ENCODE data around the gene SEC14L6. TPM values are rescaled to one million over a fixed set of nuclear protein-coding genes. Genes with fewer than 3 reads are reported as not detected.

SEC14L6 gene
- total RNA-seq, 2 experiments from 2014 or later, result not detected

DNA sequence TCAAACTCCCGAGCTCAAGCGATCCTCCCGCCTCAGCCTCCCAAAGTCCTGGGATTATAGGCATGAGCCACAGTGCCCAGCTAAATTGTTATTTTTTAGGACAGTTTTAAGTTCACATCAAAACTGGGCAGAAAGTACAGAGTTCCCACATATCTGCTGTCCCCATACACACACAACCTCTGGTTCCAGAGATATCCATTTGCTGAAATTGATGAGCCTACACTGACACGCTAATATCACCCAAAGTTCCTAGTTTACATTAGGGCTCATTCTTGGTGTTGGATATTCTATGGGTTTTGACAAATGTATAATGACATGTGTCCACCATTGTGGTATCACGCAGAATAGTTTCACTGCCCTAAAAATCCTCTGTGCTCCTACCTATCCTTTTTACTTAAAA lies 38.3 kb downstream of the SEC14L6 start:
- TF ChIP-seq, protein P1, sequence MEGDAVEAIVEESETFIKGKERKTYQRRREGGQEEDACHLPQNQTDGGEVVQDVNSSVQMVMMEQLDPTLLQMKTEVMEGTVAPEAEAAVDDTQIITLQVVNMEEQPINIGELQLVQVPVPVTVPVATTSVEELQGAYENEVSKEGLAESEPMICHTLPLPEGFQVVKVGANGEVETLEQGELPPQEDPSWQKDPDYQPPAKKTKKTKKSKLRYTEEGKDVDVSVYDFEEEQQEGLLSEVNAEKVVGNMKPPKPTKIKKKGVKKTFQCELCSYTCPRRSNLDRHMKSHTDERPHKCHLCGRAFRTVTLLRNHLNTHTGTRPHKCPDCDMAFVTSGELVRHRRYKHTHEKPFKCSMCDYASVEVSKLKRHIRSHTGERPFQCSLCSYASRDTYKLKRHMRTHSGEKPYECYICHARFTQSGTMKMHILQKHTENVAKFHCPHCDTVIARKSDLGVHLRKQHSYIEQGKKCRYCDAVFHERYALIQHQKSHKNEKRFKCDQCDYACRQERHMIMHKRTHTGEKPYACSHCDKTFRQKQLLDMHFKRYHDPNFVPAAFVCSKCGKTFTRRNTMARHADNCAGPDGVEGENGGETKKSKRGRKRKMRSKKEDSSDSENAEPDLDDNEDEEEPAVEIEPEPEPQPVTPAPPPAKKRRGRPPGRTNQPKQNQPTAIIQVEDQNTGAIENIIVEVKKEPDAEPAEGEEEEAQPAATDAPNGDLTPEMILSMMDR (IDR thresholded peaks at IDR 0.05), result no peak
- ATAC-seq (ENCODE audit: poor library complexity) (no peak), DNase-seq (no peak)
- Mint-ChIP-seq H3K4me1 (ENCODE audit: low read depth) (no peaks in the 10 kb centered on the region), H3K36me3 (ENCODE audit: low read depth) (no peaks in the 10 kb centered on the region), H3K9me3 (no peaks in the 10 kb centered on the region), H3K27ac (no peak overlapping the region), H3K27me3 (peaks cover 31% of the 10 kb centered on the region), H3K4me3 (no peak overlapping the region)
- H3K27me3 ChIP-seq (ENCODE audit: control insufficient read depth in 1 of 2, insufficient read depth in 2 of 2, low read length in 2 of 2), result peaks cover 21 to 24% of the 10 kb centered on the region in 2 experiments
- H3K36me3 ChIP-seq (ENCODE audit: insufficient read depth, low read length), result no peaks in the 10 kb centered on the region
- intact Hi-C loops (cut with DNase I, micrococcal nuclease), result no loop called here
- H3K4me1 ChIP-seq (ENCODE audit: insufficient read depth, low read length), result peaks cover 4% of the 10 kb centered on the region
- ChIA-PET POLR2A (no interaction called here), CTCF (no interaction called here)
- H3K4me3 ChIP-seq (ENCODE audit: low read length), result no peak overlapping the region
- no peak overlapping the region for H3K27ac ChIP-seq (ENCODE audit: low read depth in 1 of 2, low read length in 2 of 2)
- H3K9me3 ChIP-seq (ENCODE audit: control insufficient read depth in 1 of 2, insufficient read depth in 1 of 2, low read length in 2 of 2), result peaks cover 0 to 8% of the 10 kb centered on the region in 2 experiments

DNA sequence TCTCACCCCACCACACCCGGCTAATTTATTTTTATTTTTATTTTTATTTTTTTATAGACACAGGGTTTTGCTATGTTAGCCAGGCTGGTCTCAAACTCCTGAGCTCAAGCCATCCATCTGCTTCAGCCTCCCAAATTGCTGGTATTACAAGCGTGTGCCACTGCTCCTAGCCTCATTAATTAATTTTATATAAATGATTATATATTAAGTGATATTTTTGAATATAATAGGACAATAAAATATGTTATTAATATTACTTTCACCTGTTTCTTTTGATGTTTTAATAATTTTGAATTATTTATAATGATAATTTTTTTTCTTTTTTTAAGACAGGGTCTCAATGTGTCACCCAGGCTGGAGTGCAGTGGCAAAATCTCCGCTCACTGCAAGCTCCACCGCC lies 38.9 kb downstream of the SEC14L6 start:
- ChIA-PET POLR2A (no interaction called here), CTCF (no interaction called here)
- Histone ChIP-seq H3K9me3 (ENCODE audit: control insufficient read depth in 1 of 2, insufficient read depth in 1 of 2, low read length in 2 of 2) (peaks cover 0 to 8% of the 10 kb centered on the region in 2 experiments), H3K4me1 (ENCODE audit: insufficient read depth, low read length) (peaks cover 4% of the 10 kb centered on the region), H3K36me3 (ENCODE audit: insufficient read depth, low read length) (no peaks in the 10 kb centered on the region), H3K4me3 (ENCODE audit: low read length) (no peak overlapping the region), H3K27ac (ENCODE audit: low read depth in 1 of 2, low read length in 2 of 2) (no peak overlapping the region), H3K27me3 (ENCODE audit: control insufficient read depth in 1 of 2, insufficient read depth in 2 of 2, low read length in 2 of 2) (peaks cover 24 to 28% of the 10 kb centered on the region in 2 experiments)
- Mint-ChIP-seq H3K4me3 (no peak overlapping the region), H3K27ac (no peak overlapping the region), H3K9me3 (no peaks in the 10 kb centered on the region), H3K36me3 (ENCODE audit: low read depth) (no peaks in the 10 kb centered on the region), H3K4me1 (ENCODE audit: low read depth) (no peaks in the 10 kb centered on the region), H3K27me3 (peaks cover 34% of the 10 kb centered on the region)
- intact Hi-C loops (cut with DNase I, micrococcal nuclease), result no loop called here
- ATAC-seq (ENCODE audit: poor library complexity), result no peak
- DNase-seq, result no peak
- TF ChIP-seq, protein P1 (IDR thresholded peaks at IDR 0.05), result no peak

DNA sequence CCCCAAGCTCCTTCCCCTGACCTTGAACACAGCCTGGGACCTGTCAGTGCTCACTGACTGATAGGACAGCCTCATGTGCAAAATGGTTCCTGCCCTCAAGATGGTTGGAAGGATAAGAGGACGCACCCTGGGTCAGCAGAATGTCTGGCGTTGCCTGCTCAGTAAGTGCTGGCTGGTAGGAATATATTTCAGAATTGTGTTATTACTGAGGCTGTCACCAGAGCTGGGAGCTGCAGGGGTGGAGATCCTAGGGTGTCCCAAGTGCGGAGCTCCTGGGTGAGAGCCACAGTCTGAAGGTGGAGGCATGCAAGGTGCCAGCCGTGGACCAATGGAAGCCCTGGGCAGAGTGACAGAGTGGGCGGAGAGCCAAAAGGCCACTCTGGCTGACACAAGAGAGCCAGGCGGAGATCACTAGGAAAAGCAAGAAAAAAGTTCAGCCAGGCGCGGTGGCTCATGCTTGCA lies 40.0 kb downstream of the SEC14L6 start:
- H3K36me3 Mint-ChIP-seq (ENCODE audit: low read depth), result no peaks in the 10 kb centered on the region
- ATAC-seq (ENCODE audit: poor library complexity) (no peak), DNase-seq (no peak)
- H3K9me3 ChIP-seq (ENCODE audit: control insufficient read depth in 1 of 2, insufficient read depth in 1 of 2, low read length in 2 of 2), result peaks cover 0 to 8% of the 10 kb centered on the region in 2 experiments
- POLR2A ChIA-PET, result no interaction called here
- TF ChIP-seq, protein P1 (IDR thresholded peaks at IDR 0.05), result no peak
- H3K4me3 ChIP-seq (ENCODE audit: low read length), result no peak overlapping the region
- H3K4me3 Mint-ChIP-seq, result no peak overlapping the region
- peaks cover 43% of the 10 kb centered on the region for H3K27me3 Mint-ChIP-seq
- no peaks in the 10 kb centered on the region for H3K36me3 ChIP-seq (ENCODE audit: insufficient read depth, low read length)
- CTCF ChIA-PET, result no interaction called here
- no peak overlapping the region for H3K27ac Mint-ChIP-seq
- no peaks in the 10 kb centered on the region for H3K9me3 Mint-ChIP-seq
- no peaks in the 10 kb centered on the region for H3K4me1 Mint-ChIP-seq (ENCODE audit: low read depth)
- no peak overlapping the region for H3K27ac ChIP-seq (ENCODE audit: low read depth in 1 of 2, low read length in 2 of 2)
- peaks cover 4% of the 10 kb centered on the region for H3K4me1 ChIP-seq (ENCODE audit: insufficient read depth, low read length)
- peaks cover 28 to 32% of the 10 kb centered on the region in 2 experiments for H3K27me3 ChIP-seq (ENCODE audit: control insufficient read depth in 1 of 2, insufficient read depth in 2 of 2, low read length in 2 of 2)
- intact Hi-C loops (cut with DNase I, micrococcal nuclease), result no loop called here
